Nephron (organoid): Measurements from ENCODE around the gene CHI3L2.

Experiments
- H3K27ac Mint-ChIP-seq, 3 experiments: 2 replicates each; pipeline ENCODE4 v1.8.0; 2020; ENCODE audit warnings: mixed read lengths in 3 of 3, mild to moderate bottlenecking in 2 of 3, moderate library complexity in 1 of 3
- H3K27me3 Mint-ChIP-seq: 2 replicates; pipeline ENCODE4 v1.8.0; 2021; ENCODE audit warnings: low read depth, mild to moderate bottlenecking, moderate library complexity, mixed read lengths
- H3K36me3 Mint-ChIP-seq: 2 replicates; pipeline ENCODE4 v1.8.0; 2020; ENCODE audit warnings: low read depth, mixed read lengths
- H3K4me1 Mint-ChIP-seq: 2 replicates; pipeline ENCODE4 v1.8.0; 2020; ENCODE audit warnings: mixed read lengths
- H3K4me3 Mint-ChIP-seq, 3 experiments: 2 replicates each; pipeline ENCODE4 v1.8.0; 2020; ENCODE audit warnings: mild to moderate bottlenecking in 3 of 3, mixed read lengths in 3 of 3, moderate library complexity in 2 of 3
- H3K9me3 Mint-ChIP-seq: 2 replicates; pipeline ENCODE4 v1.8.0; 2020; ENCODE audit warnings: mixed read lengths
- CTCF ChIP-seq, 3 experiments: fragments of 200-600 bp; sonication (generic); IDR thresholded peaks; one replicate each; pipeline ENCODE4 v1.5.0; 2021; ENCODE audit warnings: antibody characterized with exemption in 3 of 3; ENCODE audit not compliant: unreplicated experiment in 3 of 3

CHI3L2 gene

GRCh38 chr1:111253876-111254275, 26.4 kb downstream of the CHI3L2 start:
- no peaks in the 10 kb centered on the region for H3K9me3 Mint-ChIP-seq
- no peak for TF ChIP-seq CTCF (IDR thresholded peaks at IDR 0.05; ENCODE audit: unreplicated experiment in 3 of 3)
- no peaks in the 10 kb centered on the region for H3K4me1 Mint-ChIP-seq
- no peak overlapping the region for H3K4me3 Mint-ChIP-seq
- peaks cover 19% of the 10 kb centered on the region for H3K27me3 Mint-ChIP-seq
- H3K27ac Mint-ChIP-seq: no peak overlapping the region
- no peaks in the 10 kb centered on the region for H3K36me3 Mint-ChIP-seq

GRCh38 chr1:111256988-111257658, 29.6 kb downstream of the CHI3L2 start:
- H3K4me3 Mint-ChIP-seq: no peak overlapping the region
- H3K9me3 Mint-ChIP-seq: no peaks in the 10 kb centered on the region
- H3K27me3 Mint-ChIP-seq: peaks cover 16% of the 10 kb centered on the region
- H3K36me3 Mint-ChIP-seq: no peaks in the 10 kb centered on the region
- no peaks in the 10 kb centered on the region for H3K4me1 Mint-ChIP-seq
- no peak overlapping the region for H3K27ac Mint-ChIP-seq
- TF ChIP-seq CTCF (IDR thresholded peaks at IDR 0.05; ENCODE audit: unreplicated experiment in 3 of 3): no peak

GRCh38 chr1:111267801-111268508, 40.4 kb downstream of the CHI3L2 start:
- H3K27me3 Mint-ChIP-seq: no peaks in the 10 kb centered on the region
- peaks cover 3% of the 10 kb centered on the region for H3K9me3 Mint-ChIP-seq
- TF ChIP-seq CTCF (IDR thresholded peaks at IDR 0.05; ENCODE audit: unreplicated experiment in 3 of 3): no peak
- H3K4me3 Mint-ChIP-seq: no peak overlapping the region
- H3K27ac Mint-ChIP-seq: no peak overlapping the region
- no peaks in the 10 kb centered on the region for H3K4me1 Mint-ChIP-seq
- no peaks in the 10 kb centered on the region for H3K36me3 Mint-ChIP-seq

GRCh38 chr1:111269825-111270406, 42.4 kb downstream of the CHI3L2 start:
- Mint-ChIP-seq H3K36me3 (no peaks in the 10 kb centered on the region), H3K9me3 (peaks cover 3% of the 10 kb centered on the region), H3K4me3 (no peak overlapping the region), H3K4me1 (no peaks in the 10 kb centered on the region), H3K27me3 (no peaks in the 10 kb centered on the region), H3K27ac (no peak overlapping the region)
- no peak for TF ChIP-seq CTCF (IDR thresholded peaks at IDR 0.05; ENCODE audit: unreplicated experiment in 3 of 3)

GRCh38 chr1:111270771-111271463, 43.4 kb downstream of the CHI3L2 start:
- Mint-ChIP-seq H3K9me3 (no peaks in the 10 kb centered on the region), H3K4me3 (no peak overlapping the region), H3K27ac (no peak overlapping the region), H3K27me3 (no peaks in the 10 kb centered on the region), H3K36me3 (no peaks in the 10 kb centered on the region), H3K4me1 (no peaks in the 10 kb centered on the region)
- no peak for TF ChIP-seq CTCF (IDR thresholded peaks at IDR 0.05; ENCODE audit: unreplicated experiment in 3 of 3)
